Spleen (tissue), 7 donors: ENCODE measurements around the gene OR10G3.

Experiments
- POLR2A ChIP-seq, 3 donors: fragments of 450-650 bp; IDR thresholded peaks; one replicate each; pipeline ENCODE4 v1.5.1; 2017; ENCODE audit warnings: antibody characterized with exemption in 3 of 3, mild to moderate bottlenecking in 1 of 3
- POLR2AphosphoS5 ChIP-seq, 3 donors: sonication (generic); formaldehyde crosslinking; IDR thresholded peaks; one replicate each; pipeline ENCODE4 v1.5.1; 2017; ENCODE audit warnings: antibody characterized with exemption in 3 of 3
- TF ChIP-seq, protein P1 (sequence below), 11 experiments: fragments of 200-600 bp in 7 of 11; fragments of 450-650 bp in 4 of 11; sonication (generic) in 4 of 11; IDR thresholded peaks in 8 of 11; conservative IDR thresholded peaks in 3 of 11; 1 replicate in 7 of 11; 2 replicates in 4 of 11; pipeline versions ENCODE4 v1.4.0 to v1.8.0; 2016 to 2021; ENCODE audit warnings: antibody characterized with exemption in 11 of 11, inconsistent platforms in 4 of 11, mild to moderate bottlenecking in 1 of 11
- donor health status: DM: no; HTN: no; CAD: no; lungs with moderate emphysema.
- donor health status: DM: no; HTN: no; CAD: no.
- donor health status: DM: no; HTN: no; CAD: no.

DNA sequence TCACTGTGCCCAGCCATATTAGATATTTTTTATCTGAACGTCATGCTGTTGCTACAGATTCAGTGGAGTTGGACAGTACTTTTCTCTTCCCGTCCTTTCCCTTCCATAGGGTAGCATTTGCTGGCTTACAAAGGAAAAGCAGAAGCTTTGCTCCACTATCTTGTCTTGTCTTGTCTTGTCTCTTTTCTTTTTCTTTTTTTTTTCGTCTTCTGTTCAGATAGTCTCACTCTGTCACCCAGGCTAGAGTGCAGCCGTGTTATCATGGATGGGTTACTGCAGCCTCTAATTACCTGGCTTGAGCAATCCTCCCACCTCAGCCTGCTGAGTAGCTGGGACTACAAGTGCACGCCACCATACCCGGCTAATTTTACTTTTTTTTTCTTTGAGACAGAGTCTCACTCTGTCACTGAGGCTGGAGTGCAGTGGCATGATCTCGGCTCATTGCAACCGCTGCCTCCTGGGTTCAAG lies 21.1 kb downstream of the OR10G3 start:
- TF ChIP-seq POLR2AphosphoS5 (IDR thresholded peaks at IDR 0.05) (no peak), POLR2A (IDR thresholded peaks at IDR 0.05) (no peak)
- TF ChIP-seq, protein P1, sequence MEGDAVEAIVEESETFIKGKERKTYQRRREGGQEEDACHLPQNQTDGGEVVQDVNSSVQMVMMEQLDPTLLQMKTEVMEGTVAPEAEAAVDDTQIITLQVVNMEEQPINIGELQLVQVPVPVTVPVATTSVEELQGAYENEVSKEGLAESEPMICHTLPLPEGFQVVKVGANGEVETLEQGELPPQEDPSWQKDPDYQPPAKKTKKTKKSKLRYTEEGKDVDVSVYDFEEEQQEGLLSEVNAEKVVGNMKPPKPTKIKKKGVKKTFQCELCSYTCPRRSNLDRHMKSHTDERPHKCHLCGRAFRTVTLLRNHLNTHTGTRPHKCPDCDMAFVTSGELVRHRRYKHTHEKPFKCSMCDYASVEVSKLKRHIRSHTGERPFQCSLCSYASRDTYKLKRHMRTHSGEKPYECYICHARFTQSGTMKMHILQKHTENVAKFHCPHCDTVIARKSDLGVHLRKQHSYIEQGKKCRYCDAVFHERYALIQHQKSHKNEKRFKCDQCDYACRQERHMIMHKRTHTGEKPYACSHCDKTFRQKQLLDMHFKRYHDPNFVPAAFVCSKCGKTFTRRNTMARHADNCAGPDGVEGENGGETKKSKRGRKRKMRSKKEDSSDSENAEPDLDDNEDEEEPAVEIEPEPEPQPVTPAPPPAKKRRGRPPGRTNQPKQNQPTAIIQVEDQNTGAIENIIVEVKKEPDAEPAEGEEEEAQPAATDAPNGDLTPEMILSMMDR (IDR thresholded peaks at IDR 0.05 in 8 of 11, conservative IDR thresholded peaks at IDR 0.05 in 3 of 11): no peak
